Measurements from ENCODE around the gene NGRN. TPM values are rescaled to one million over a fixed set of nuclear protein-coding genes. Genes with fewer than 3 reads are reported as not detected.

The NGRN gene
- total RNA-seq (2014; rRNA removed; shearing (Covaris generic); ENCODE audit: low replicate concordance), result 29.9 and 41.7 TPM in 2 replicates

- Histone ChIP-seq H3K4me2 (ENCODE audit: low read depth, low read length, poor library complexity, severe bottlenecking) (peak within 1 kb of the TSS; percentile 82), H3K9me3 (ENCODE audit: low read length) (no peaks in the 10 kb centered on the region), H3K4me3 (ENCODE audit: low read length) (peak within 1 kb of the TSS; percentile 79), H3K4me1 (ENCODE audit: low read length) (peaks cover 42% of the 10 kb centered on the region), H3K79me2 (ENCODE audit: low read length) (peaks cover 44% of the 10 kb centered on the region), H3K27me3 (ENCODE audit: low read length) (no peaks in the 10 kb centered on the region), H3K9ac (ENCODE audit: low read length) (peak within 1 kb of the TSS; percentile 97), H3K9me2 (replicated peaks; ENCODE audit: insufficient read depth, low read length) (no peaks in the 10 kb centered on the region), H3K36me3 (ENCODE audit: insufficient read depth, low read length) (peaks cover 20% of the 10 kb centered on the region; the same call in 1 of the 2 replicates), H3K27ac (ENCODE audit: low read length) (peak within 1 kb of the TSS; percentile 76), H2AFZ (ENCODE audit: low read length) (peak within 1 kb of the TSS; percentile 68), H4K20me1 (ENCODE audit: insufficient read depth, low read depth, low read length) (peaks cover 25% of the 10 kb centered on the region)
- peak; percentile 96 for DNase-seq
These were observed at the start of gene NGRN for GRCh38 chr15:90265271-90266060. Gene NGRN (plus strand): TSS chr15:90265672. CDS start chr15:90265713, 41 bp downstream.

- Histone ChIP-seq H3K9me2 (replicated peaks; ENCODE audit: insufficient read depth, low read length) (no peaks in the 10 kb centered on the region), H3K9ac (ENCODE audit: low read length) (0 out of 2 replicates have a peak overlapping the region, but pooled peaks have one; percentile 31), H3K27ac (ENCODE audit: low read length) (peak overlapping the region; percentile 80), H3K27me3 (ENCODE audit: low read length) (no peaks in the 10 kb centered on the region), H3K36me3 (ENCODE audit: insufficient read depth, low read length) (peaks cover 12% of the 10 kb centered on the region; the same call in 1 of the 2 replicates), H3K79me2 (ENCODE audit: low read length) (peaks cover 28% of the 10 kb centered on the region), H3K9me3 (ENCODE audit: low read length) (no peaks in the 10 kb centered on the region), H3K4me2 (ENCODE audit: low read depth, low read length, poor library complexity, severe bottlenecking) (peak overlapping the region; percentile 35), H4K20me1 (ENCODE audit: insufficient read depth, low read depth, low read length) (no peaks in the 10 kb centered on the region), H2AFZ (ENCODE audit: low read length) (no peak overlapping the region), H3K4me1 (ENCODE audit: low read length) (peaks cover 57% of the 10 kb centered on the region), H3K4me3 (ENCODE audit: low read length) (no peak overlapping the region)
- DNase-seq, result no peak
These were observed 47.6 kb upstream of the NGRN start for GRCh38 chr15:90217671-90218394.

DNA sequence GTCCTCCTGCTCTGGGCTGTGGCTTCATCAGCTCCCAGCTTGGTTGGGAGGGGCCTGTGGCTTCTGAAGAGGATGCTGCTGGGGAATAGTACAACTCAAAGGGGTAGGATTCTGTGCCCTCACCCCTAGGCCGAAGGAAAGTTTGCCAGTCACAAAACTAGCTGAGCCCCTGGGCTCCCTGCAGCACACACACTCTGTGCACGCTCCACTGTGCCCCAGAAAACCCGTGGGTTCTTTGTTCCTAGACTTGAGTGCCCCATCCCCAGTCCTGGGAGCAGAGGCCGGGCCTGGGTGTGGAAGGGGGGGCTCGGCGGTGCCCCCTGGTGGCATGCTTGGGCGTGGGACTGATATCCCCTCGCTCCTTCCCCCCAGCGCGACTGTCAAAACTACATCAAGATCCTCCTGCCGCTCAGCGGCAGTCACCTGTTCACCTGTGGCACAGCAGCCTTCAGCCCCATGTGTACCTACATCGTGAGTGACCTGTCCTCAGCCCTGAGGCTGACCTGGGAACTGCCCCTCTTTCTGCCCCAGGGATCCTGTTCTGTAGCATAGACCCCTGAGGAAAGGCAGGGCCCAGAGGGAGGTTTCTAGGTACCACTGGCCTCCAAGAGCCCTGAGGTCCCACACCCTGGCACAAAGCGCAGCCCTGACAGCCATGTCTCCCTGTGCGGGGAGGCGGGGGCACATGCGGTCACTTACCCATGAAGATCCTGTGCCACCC lies 45.9 kb upstream of the NGRN start:
- Histone ChIP-seq H3K9me3 (ENCODE audit: low read length) (no peaks in the 10 kb centered on the region), H3K9me2 (replicated peaks; ENCODE audit: insufficient read depth, low read length) (no peaks in the 10 kb centered on the region), H2AFZ (ENCODE audit: low read length) (no peak overlapping the region), H4K20me1 (ENCODE audit: insufficient read depth, low read depth, low read length) (no peaks in the 10 kb centered on the region), H3K36me3 (ENCODE audit: insufficient read depth, low read length) (peaks cover 19% of the 10 kb centered on the region; the same call in 1 of the 2 replicates), H3K4me3 (ENCODE audit: low read length) (no peak overlapping the region), H3K27me3 (ENCODE audit: low read length) (no peaks in the 10 kb centered on the region), H3K9ac (ENCODE audit: low read length) (0 out of 2 replicates have a peak overlapping the region, but pooled peaks have one; percentile 12), H3K4me1 (ENCODE audit: low read length) (peaks cover 47% of the 10 kb centered on the region), H3K27ac (ENCODE audit: low read length) (peak overlapping the region; percentile 12; the same call in 1 of the 2 replicates), H3K79me2 (ENCODE audit: low read length) (peaks cover 19% of the 10 kb centered on the region), H3K4me2 (ENCODE audit: low read depth, low read length, poor library complexity, severe bottlenecking) (no peak overlapping the region)
- peak; percentile 85 for DNase-seq

GRCh38 chr15:90221246-90221900 lies 44.1 kb upstream of the NGRN start:
- Histone ChIP-seq H3K27me3 (ENCODE audit: low read length) (no peaks in the 10 kb centered on the region), H3K36me3 (ENCODE audit: insufficient read depth, low read length) (peaks cover 21% of the 10 kb centered on the region; the same call in 1 of the 2 replicates), H3K4me2 (ENCODE audit: low read depth, low read length, poor library complexity, severe bottlenecking) (no peak overlapping the region), H3K9ac (ENCODE audit: low read length) (no peak overlapping the region), H3K9me2 (replicated peaks; ENCODE audit: insufficient read depth, low read length) (no peaks in the 10 kb centered on the region), H3K79me2 (ENCODE audit: low read length) (peaks cover 7% of the 10 kb centered on the region), H3K4me3 (ENCODE audit: low read length) (no peak overlapping the region), H3K9me3 (ENCODE audit: low read length) (no peaks in the 10 kb centered on the region), H2AFZ (ENCODE audit: low read length) (no peak overlapping the region), H4K20me1 (ENCODE audit: insufficient read depth, low read depth, low read length) (no peaks in the 10 kb centered on the region), H3K4me1 (ENCODE audit: low read length) (peaks cover 30% of the 10 kb centered on the region), H3K27ac (ENCODE audit: low read length) (no peak overlapping the region)
- peak; percentile 83 for DNase-seq

DNA sequence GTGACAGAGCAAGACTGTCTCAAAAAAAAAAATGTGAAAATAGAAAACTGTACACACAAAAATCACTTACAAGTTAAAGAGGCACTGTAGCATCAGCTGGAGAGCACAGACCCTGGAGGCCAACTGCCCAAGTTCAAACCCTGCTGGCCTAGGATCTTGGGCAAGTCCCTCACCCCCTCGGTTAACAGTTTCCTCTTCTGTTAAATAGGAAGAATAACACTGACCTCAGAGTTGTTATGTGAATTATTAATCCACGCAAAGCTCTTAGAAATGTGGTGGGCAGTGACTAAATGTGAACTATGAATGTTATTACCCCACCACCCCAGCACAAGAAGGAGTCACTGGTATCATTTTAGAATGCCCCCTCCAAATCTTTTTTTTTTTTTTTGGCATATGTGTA lies 42.9 kb upstream of the NGRN start:
- H3K27me3 ChIP-seq (ENCODE audit: low read length), result no peaks in the 10 kb centered on the region
- no peak overlapping the region for H2AFZ ChIP-seq (ENCODE audit: low read length)
- no peak overlapping the region for H3K4me3 ChIP-seq (ENCODE audit: low read length)
- no peaks in the 10 kb centered on the region for H3K9me2 ChIP-seq (replicated peaks; ENCODE audit: insufficient read depth, low read length)
- H3K9me3 ChIP-seq (ENCODE audit: low read length), result no peaks in the 10 kb centered on the region
- no peaks in the 10 kb centered on the region for H4K20me1 ChIP-seq (ENCODE audit: insufficient read depth, low read depth, low read length)
- peaks cover 15% of the 10 kb centered on the region; the same call in 1 of the 2 replicates for H3K36me3 ChIP-seq (ENCODE audit: insufficient read depth, low read length)
- H3K27ac ChIP-seq (ENCODE audit: low read length), result no peak overlapping the region
- peaks cover 18% of the 10 kb centered on the region for H3K4me1 ChIP-seq (ENCODE audit: low read length)
- H3K4me2 ChIP-seq (ENCODE audit: low read depth, low read length, poor library complexity, severe bottlenecking), result no peak overlapping the region
- H3K79me2 ChIP-seq (ENCODE audit: low read length), result no peaks in the 10 kb centered on the region
- no peak for DNase-seq
- H3K9ac ChIP-seq (ENCODE audit: low read length), result no peak overlapping the region

DNA sequence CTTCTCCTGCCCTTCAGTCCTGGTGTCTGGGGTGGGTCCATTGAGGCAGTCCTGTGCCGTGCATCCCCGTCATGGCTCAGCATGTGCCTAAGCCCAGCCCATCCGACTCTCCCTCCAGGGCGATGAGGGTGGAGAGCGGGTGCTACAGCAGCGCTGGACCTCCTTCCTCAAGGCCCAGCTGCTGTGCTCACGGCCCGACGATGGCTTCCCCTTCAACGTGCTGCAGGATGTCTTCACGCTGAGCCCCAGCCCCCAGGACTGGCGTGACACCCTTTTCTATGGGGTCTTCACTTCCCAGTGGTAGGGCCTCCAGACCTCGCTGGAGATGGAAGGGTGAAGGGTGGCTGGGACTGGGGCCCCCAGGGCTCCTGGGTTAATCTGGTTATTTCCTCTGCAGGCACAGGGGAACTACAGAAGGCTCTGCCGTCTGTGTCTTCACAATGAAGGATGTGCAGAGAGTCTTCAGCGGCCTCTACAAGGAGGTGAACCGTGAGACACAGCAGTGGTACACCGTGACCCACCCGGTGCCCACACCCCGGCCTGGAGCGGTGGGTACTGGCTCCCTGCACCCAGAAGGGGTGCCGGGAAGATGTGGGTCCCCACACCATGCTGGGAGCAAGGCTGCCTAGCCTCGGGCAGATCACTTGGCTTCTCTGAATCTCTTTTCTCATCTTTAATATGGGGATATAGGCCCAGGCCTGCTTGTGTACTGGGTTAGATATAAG lies 41.9 kb upstream of the NGRN start:
- Histone ChIP-seq H3K9me3 (ENCODE audit: low read length) (no peaks in the 10 kb centered on the region), H3K36me3 (ENCODE audit: insufficient read depth, low read length) (peaks cover 15% of the 10 kb centered on the region), H3K27ac (ENCODE audit: low read length) (no peak overlapping the region), H4K20me1 (ENCODE audit: insufficient read depth, low read depth, low read length) (no peaks in the 10 kb centered on the region), H3K9me2 (replicated peaks; ENCODE audit: insufficient read depth, low read length) (no peaks in the 10 kb centered on the region), H3K4me3 (ENCODE audit: low read length) (no peak overlapping the region), H3K4me2 (ENCODE audit: low read depth, low read length, poor library complexity, severe bottlenecking) (no peak overlapping the region), H2AFZ (ENCODE audit: low read length) (no peak overlapping the region), H3K27me3 (ENCODE audit: low read length) (no peaks in the 10 kb centered on the region), H3K79me2 (ENCODE audit: low read length) (no peaks in the 10 kb centered on the region), H3K9ac (ENCODE audit: low read length) (no peak overlapping the region), H3K4me1 (ENCODE audit: low read length) (peaks cover 9% of the 10 kb centered on the region)
- DNase-seq, result no peak

DNA sequence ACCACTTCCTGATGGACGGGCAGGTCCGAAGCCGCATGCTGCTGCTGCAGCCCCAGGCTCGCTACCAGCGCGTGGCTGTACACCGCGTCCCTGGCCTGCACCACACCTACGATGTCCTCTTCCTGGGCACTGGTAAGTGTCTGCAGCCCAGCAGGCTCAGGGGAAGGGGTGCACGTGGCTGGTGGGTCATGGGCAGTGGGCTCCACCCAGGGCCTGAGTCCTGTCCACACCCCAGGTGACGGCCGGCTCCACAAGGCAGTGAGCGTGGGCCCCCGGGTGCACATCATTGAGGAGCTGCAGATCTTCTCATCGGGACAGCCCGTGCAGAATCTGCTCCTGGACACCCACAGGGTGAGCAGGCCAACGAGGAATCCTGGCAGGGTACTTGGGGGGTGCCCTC lies 40.4 kb upstream of the NGRN start:
- H3K9me3 ChIP-seq (ENCODE audit: low read length), result no peaks in the 10 kb centered on the region
- peaks cover 20% of the 10 kb centered on the region for H3K36me3 ChIP-seq (ENCODE audit: insufficient read depth, low read length)
- H4K20me1 ChIP-seq (ENCODE audit: insufficient read depth, low read depth, low read length), result no peaks in the 10 kb centered on the region
- H3K4me2 ChIP-seq (ENCODE audit: low read depth, low read length, poor library complexity, severe bottlenecking), result no peak overlapping the region
- H2AFZ ChIP-seq (ENCODE audit: low read length), result no peak overlapping the region
- H3K79me2 ChIP-seq (ENCODE audit: low read length), result no peaks in the 10 kb centered on the region
- no peaks in the 10 kb centered on the region for H3K4me1 ChIP-seq (ENCODE audit: low read length)
- no peaks in the 10 kb centered on the region for H3K9me2 ChIP-seq (replicated peaks; ENCODE audit: insufficient read depth, low read length)
- no peak for DNase-seq
- H3K27me3 ChIP-seq (ENCODE audit: low read length), result no peaks in the 10 kb centered on the region
- no peak overlapping the region for H3K27ac ChIP-seq (ENCODE audit: low read length)
- no peak overlapping the region for H3K4me3 ChIP-seq (ENCODE audit: low read length)
- no peak overlapping the region for H3K9ac ChIP-seq (ENCODE audit: low read length)
